ENCODE results near the gene TXNRD3. TPM values are rescaled to one million over a fixed set of nuclear protein-coding genes. Genes with fewer than 3 reads are reported as not detected.

Gene TXNRD3
- total RNA-seq, 1 experiment from 2014 or later = 6.9 TPM

DNA sequence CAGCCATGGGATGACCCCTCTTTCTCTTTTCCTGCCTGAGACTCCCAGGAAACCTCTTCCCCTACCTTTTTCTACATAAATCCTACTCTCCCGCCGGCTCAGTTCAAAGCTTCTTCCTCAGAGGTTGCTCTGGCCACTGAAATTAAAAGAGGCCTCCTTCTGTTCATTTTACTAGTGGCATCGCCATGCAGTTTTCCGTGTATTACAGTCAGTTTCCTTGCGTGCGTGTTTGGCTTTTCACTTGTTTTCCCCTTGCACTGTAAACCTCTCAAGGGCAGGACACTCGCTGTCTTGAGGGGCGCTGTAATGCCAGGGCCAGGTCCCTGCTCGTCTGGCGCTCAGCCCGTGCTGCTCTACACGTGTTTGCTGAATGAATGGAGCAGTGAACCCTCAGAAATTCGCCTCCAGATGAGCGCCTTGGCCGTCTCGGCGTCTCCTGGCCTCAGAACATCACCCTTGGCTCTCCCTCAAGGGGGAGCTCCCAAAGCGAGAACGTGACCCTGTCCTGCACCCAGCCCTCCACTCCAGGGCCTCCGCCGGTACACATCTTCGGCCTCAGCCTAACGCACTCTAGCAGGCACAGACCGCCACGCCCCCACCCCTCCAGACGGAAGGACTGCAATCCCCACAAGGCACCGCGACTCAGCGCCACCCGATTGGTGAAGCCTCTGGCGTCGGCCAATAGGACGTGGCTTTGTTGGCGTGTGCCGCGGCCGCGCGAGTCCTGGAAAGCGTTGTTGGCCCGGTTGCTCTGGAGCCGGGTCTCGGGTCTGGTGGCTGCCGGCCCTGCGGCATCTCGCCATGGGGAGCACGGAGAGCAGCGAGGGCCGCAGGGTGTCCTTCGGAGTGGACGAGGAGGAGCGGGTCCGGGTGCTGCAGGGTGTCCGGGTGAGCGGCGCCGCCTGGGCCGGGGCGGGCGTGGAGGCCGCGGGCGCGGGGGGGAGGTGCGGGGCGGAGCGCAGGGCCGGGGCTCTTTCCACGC, 48.9 kb upstream of the TXNRD3 start, which contains the start of gene CHCHD6 (continued):
- TF ChIP-seq, protein P1, sequence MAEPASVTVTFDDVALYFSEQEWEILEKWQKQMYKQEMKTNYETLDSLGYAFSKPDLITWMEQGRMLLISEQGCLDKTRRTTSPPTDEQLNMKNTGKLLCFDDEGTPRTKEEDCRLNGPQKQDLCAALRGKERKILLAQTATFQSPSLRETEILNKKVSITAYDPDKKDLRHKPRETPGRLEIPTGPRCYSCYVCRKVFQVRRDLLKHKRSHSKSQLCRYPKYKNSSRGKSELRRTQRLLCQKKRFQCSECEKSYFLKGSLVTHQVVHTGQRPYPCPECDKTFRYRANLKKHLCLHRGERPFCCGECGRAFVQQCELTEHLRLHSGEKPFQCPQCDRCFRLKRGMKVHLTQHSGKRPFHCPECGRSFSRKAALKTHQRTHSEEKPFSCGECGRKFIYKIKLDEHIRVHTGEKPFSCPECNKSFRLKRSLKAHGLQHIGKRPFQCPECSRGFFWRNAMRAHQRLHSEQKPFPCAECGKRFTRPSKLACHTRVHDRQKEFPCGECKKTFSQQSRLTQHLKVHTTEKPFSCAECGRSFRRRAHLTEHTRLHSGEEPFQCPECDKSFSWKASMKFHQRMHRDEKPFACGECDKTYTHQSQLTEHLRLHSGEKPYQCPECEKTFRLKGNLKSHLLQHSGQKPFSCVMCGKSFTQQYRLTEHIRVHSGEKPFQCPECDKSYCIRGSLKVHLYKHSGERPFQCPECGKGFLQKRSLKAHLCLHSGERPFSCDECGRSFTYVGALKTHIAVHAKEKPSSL (CRISPR knock-in tag; conservative IDR thresholded peaks at IDR 0.05) = no peak
- TF ChIP-seq ZBTB21 (CRISPR knock-in tag; IDR thresholded peaks at IDR 0.05; ENCODE audit: borderline replicate concordance) (no peak), NFYB (CRISPR knock-in tag; conservative IDR thresholded peaks at IDR 0.05; ENCODE audit: low read depth) (peak; percentile 100), GABPB1 (CRISPR knock-in tag; IDR thresholded peaks at IDR 0.05) (peak; percentile 49; the same call in 1 of the 2 replicates), ATF1 (CRISPR knock-in tag; IDR thresholded peaks at IDR 0.05) (no peak), RELA (CRISPR knock-in tag; IDR thresholded peaks at IDR 0.05; ENCODE audit: borderline replicate concordance) (no peak), FOXK1 (CRISPR knock-in tag; IDR thresholded peaks at IDR 0.05) (peak; percentile 46; the same call in 1 of the 2 replicates)
- TF ChIP-seq, protein P2, sequence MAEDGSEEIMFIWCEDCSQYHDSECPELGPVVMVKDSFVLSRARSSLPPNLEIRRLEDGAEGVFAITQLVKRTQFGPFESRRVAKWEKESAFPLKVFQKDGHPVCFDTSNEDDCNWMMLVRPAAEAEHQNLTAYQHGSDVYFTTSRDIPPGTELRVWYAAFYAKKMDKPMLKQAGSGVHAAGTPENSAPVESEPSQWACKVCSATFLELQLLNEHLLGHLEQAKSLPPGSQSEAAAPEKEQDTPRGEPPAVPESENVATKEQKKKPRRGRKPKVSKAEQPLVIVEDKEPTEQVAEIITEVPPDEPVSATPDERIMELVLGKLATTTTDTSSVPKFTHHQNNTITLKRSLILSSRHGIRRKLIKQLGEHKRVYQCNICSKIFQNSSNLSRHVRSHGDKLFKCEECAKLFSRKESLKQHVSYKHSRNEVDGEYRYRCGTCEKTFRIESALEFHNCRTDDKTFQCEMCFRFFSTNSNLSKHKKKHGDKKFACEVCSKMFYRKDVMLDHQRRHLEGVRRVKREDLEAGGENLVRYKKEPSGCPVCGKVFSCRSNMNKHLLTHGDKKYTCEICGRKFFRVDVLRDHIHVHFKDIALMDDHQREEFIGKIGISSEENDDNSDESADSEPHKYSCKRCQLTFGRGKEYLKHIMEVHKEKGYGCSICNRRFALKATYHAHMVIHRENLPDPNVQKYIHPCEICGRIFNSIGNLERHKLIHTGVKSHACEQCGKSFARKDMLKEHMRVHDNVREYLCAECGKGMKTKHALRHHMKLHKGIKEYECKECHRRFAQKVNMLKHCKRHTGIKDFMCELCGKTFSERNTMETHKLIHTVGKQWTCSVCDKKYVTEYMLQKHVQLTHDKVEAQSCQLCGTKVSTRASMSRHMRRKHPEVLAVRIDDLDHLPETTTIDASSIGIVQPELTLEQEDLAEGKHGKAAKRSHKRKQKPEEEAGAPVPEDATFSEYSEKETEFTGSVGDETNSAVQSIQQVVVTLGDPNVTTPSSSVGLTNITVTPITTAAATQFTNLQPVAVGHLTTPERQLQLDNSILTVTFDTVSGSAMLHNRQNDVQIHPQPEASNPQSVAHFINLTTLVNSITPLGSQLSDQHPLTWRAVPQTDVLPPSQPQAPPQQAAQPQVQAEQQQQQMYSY (CRISPR knock-in tag; IDR thresholded peaks at IDR 0.05) = peak; percentile 71
- TF ChIP-seq, protein P3, sequence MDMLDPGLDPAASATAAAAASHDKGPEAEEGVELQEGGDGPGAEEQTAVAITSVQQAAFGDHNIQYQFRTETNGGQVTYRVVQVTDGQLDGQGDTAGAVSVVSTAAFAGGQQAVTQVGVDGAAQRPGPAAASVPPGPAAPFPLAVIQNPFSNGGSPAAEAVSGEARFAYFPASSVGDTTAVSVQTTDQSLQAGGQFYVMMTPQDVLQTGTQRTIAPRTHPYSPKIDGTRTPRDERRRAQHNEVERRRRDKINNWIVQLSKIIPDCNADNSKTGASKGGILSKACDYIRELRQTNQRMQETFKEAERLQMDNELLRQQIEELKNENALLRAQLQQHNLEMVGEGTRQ (CRISPR knock-in tag; IDR thresholded peaks at IDR 0.05) = peak; percentile 16; the same call in 1 of the 2 replicates
- TF ChIP-seq, protein P4, sequence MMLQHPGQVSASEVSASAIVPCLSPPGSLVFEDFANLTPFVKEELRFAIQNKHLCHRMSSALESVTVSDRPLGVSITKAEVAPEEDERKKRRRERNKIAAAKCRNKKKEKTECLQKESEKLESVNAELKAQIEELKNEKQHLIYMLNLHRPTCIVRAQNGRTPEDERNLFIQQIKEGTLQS (CRISPR knock-in tag; conservative IDR thresholded peaks at IDR 0.05) = no peak
- TF ChIP-seq, protein P5, sequence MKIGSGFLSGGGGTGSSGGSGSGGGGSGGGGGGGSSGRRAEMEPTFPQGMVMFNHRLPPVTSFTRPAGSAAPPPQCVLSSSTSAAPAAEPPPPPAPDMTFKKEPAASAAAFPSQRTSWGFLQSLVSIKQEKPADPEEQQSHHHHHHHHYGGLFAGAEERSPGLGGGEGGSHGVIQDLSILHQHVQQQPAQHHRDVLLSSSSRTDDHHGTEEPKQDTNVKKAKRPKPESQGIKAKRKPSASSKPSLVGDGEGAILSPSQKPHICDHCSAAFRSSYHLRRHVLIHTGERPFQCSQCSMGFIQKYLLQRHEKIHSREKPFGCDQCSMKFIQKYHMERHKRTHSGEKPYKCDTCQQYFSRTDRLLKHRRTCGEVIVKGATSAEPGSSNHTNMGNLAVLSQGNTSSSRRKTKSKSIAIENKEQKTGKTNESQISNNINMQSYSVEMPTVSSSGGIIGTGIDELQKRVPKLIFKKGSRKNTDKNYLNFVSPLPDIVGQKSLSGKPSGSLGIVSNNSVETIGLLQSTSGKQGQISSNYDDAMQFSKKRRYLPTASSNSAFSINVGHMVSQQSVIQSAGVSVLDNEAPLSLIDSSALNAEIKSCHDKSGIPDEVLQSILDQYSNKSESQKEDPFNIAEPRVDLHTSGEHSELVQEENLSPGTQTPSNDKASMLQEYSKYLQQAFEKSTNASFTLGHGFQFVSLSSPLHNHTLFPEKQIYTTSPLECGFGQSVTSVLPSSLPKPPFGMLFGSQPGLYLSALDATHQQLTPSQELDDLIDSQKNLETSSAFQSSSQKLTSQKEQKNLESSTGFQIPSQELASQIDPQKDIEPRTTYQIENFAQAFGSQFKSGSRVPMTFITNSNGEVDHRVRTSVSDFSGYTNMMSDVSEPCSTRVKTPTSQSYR (CRISPR knock-in tag; IDR thresholded peaks at IDR 0.05) = peak; percentile 57; the same call in 1 of the 2 replicates
- TF ChIP-seq, protein P6, sequence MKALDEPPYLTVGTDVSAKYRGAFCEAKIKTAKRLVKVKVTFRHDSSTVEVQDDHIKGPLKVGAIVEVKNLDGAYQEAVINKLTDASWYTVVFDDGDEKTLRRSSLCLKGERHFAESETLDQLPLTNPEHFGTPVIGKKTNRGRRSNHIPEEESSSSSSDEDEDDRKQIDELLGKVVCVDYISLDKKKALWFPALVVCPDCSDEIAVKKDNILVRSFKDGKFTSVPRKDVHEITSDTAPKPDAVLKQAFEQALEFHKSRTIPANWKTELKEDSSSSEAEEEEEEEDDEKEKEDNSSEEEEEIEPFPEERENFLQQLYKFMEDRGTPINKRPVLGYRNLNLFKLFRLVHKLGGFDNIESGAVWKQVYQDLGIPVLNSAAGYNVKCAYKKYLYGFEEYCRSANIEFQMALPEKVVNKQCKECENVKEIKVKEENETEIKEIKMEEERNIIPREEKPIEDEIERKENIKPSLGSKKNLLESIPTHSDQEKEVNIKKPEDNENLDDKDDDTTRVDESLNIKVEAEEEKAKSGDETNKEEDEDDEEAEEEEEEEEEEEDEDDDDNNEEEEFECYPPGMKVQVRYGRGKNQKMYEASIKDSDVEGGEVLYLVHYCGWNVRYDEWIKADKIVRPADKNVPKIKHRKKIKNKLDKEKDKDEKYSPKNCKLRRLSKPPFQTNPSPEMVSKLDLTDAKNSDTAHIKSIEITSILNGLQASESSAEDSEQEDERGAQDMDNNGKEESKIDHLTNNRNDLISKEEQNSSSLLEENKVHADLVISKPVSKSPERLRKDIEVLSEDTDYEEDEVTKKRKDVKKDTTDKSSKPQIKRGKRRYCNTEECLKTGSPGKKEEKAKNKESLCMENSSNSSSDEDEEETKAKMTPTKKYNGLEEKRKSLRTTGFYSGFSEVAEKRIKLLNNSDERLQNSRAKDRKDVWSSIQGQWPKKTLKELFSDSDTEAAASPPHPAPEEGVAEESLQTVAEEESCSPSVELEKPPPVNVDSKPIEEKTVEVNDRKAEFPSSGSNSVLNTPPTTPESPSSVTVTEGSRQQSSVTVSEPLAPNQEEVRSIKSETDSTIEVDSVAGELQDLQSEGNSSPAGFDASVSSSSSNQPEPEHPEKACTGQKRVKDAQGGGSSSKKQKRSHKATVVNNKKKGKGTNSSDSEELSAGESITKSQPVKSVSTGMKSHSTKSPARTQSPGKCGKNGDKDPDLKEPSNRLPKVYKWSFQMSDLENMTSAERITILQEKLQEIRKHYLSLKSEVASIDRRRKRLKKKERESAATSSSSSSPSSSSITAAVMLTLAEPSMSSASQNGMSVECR (CRISPR knock-in tag; IDR thresholded peaks at IDR 0.05; ENCODE audit: borderline replicate concordance) = no peak

Data from WTC11 (cell line).